GM18858 (cell line): ENCODE data around the gene ABTB2.

Experiments
- ATAC-seq: cut with Tn5 transposase; IDR thresholded peaks from one replicate; pipeline ENCODE4 v1.9.1; 2021; ENCODE audit not compliant: unreplicated experiment

ABTB2 gene

DNA sequence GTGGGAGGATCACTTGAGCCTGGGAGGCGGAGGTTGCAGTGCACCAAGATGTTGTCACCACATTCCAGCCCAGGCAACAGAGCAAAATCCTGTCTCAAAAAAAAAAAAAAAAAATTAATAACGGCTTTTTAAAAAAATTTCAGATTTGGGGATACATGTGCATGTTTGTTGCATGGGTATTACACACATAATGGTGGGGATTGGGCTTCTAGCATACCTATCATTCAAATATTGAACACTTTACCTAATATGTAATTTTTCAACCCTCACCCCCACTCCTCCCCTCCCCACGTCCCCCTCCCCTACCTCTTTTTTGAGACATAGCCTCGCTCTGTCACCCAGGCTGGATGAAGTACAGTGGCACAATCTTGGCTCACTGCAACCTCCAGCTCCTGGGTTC, 40.1 kb downstream of the ABTB2 start:
- no peak for ATAC-seq

GRCh38 chr11:34317036-34317360, 40.8 kb downstream of the ABTB2 start:
- ATAC-seq: no peak

DNA sequence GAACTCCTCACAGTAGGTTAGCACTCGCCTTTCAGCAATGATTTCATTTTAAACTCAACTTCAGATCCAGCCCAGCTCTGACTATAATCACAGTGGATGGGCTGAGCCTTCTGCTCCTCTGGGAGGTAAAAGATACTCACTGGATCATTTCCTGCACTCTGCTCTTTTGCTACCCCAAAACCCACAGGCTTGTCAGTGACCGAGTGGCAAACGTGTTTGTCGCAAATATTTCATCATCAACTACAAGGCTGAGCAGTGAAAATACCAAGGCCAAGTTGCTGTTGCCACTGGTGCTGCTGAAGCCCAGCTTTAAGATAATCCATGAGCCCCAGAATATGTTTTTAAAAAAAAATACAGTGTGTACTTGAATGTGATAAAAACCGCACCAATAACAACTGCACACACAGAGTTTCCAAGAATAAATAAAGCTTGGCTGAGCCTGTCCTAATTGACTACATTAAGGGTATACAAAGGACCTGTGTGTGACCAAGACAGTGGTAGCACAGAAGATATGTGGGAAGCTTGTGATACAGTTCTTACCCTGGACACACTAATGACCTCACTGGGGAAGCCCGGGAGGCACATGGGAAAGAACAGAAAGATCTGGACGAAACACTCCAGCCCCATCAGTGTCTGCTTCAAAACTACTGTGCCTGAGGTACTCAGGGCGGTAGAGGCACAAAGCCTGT, 41.3 kb downstream of the ABTB2 start:
- ATAC-seq: no peak

DNA sequence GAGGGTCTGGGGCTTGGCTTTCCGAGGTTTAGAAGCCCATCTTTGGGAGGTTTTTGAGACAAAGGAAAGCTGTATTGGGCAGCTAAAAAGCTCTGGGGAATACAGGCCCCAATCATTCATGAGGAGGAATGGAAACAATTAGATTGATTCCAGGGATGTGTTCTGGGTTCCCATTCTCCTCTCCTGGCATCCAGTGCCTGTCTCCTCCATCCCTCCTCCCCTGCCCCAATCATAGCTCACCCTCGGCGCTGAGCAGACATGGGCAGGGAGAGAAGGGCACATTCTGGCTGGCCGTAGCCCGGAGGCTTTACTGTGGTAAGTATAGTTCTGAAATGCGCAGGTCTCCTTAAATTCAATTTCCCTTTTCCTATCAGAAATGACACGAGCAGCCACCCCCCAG, 42.4 kb downstream of the ABTB2 start:
- no peak for ATAC-seq

GRCh38 chr11:34314936-34315335, 42.9 kb downstream of the ABTB2 start:
- no peak for ATAC-seq

DNA sequence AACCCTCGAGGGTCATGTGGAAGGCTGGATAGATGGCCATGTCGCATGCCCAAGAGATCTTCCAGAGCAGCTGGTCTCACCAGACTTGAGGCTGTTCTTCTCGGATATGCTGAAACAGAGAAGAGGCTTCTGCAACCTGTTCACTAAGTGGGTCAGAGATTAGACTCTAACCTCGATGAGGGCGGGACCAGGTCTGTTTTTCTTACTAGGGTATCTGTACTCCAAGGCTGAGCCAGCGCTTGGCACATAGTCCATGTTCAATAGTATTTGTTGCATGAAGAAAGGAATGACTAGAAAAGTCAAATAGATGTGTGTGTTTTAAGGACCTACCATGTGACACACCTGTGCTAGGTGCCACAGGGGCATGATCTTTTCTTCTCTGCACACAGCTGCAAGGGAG, 43.6 kb downstream of the ABTB2 start:
- no peak for ATAC-seq

- ATAC-seq: peak; percentile 90
Measured at GRCh38 chr11:34313099-34313517, 44.7 kb downstream of the ABTB2 start.

DNA sequence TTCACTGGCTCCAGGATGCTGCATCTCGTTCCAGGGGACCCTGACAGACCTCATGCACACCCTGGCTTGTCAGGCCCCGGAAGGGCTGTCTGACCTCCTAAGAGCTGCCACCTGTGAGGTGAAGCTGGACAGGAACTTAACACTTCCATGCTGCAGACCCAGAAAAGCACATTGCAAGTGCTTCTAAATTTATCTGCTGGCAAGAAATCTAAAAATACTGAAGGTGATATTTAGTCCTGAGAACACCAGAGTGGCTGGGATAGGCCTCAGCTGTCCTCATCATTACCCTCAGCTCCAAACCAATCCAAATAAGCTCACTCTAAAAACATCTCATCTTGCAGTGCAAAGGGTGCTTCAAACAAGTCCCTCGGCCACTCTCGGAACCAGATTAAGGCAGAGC, 46.7 kb downstream of the ABTB2 start:
- ATAC-seq: no peak

DNA sequence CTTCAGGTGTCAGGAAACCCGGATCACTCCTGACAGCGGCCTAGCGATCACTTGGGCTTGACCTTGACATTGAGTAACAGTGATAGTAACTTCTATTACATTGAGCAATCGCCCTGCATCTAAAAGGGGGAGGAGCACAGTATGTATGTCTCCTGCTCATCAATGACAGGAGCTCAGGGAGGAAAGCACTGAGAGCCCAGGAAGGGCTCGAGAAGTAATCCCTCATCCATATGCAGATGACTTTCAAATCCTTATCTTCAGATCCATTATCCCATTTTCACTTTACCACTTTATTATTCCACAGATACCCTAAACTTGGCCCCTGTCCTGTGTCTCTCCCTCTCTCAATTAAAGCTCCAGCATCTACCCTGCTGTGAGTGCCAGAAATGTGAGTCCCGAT, 47.8 kb downstream of the ABTB2 start:
- ATAC-seq: no peak

- ATAC-seq: no peak
Measured at GRCh38 chr11:34308913-34309585, 48.8 kb downstream of the ABTB2 start.

- no peak for ATAC-seq
Measured at GRCh38 chr11:34308049-34308912, 49.5 kb downstream of the ABTB2 start.

DNA sequence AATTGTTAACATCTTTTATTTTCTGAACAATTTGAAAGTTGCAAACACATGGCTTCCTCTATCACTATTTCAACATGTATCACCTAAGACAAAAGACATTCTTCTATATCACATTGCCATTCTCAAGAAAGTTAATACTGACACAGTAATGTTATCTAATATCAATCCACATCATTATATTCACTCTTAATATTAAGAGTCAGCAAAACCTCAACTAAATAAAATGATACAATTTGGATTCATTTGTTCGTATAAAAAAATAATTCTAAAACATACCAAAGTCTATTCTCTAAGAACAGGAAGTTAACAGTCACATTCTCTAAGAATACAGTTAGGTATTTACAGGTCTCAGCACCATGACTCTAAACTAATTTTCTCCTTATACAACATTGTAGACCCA, 52.0 kb downstream of the ABTB2 start:
- no peak for ATAC-seq

DNA sequence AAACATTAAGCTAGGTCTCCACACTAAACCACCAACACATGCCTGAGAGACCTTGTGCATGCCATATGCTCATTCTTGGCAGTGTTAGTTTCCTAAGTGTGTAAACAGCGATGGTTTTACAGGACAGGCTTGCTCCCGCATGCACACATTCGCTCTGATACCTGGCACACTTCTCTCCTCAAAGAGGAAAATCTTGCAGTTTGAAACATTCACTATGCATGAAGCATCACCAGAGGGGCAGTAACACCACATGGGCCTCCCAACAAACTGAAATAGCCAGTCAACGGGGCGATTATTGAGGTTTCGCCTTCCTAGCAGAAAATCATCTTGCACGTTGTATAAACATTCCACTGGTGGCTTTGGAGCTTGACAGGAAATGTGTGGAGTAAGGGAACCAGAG, 52.6 kb downstream of the ABTB2 start:
- no peak for ATAC-seq

DNA sequence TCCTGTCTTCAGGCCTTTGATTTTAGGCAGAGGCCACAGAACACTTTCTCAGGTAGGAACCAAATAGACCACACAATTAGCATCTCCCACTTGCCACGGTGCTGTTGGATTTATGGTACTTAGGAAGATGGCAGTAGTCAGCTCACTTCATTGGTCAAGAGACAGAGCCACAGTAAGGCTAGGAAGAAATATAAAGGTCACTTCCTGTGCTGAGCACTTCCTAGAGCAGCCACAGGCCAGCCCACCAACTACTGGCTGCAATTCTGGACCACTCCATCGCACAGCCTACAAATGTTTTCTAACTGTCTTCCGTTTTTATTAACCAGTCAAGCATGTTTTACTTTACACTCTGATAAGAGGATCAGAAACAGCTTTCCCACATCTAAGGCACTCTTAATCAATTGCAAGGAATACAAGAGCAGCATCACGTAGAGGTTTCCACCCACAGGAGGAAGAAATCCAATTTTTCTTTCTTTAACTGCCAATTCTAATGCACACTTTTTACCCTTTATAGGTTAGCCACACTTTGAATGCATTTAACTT, 54.7 kb downstream of the ABTB2 start:
- peak; percentile 15 for ATAC-seq

GRCh38 chr11:34302046-34302921, 55.5 kb downstream of the ABTB2 start:
- peak; percentile 76 for ATAC-seq

DNA sequence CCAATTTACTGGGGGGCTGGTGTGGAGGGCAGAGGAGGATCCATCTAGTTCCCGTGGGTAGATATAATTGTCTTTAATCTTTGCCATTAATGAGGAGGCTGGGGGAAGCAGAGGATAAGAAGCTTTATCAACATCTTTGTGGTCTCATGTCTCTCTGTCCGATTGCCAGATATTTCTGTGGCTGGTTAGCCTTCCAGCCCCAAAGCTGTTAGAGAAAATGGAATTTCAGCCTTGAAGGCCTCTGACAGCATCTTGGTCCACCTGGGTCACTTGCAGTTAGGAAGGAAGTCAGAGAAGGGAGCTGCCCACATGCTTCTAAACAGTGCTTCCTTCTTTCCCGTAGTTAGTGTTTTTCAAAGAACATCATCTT, 56.9 kb downstream of the ABTB2 start:
- no peak for ATAC-seq

GRCh38 chr11:34300026-34300925, 57.5 kb downstream of the ABTB2 start:
- ATAC-seq: no peak

GRCh38 chr11:34299284-34299972, 58.4 kb downstream of the ABTB2 start:
- no peak for ATAC-seq

DNA sequence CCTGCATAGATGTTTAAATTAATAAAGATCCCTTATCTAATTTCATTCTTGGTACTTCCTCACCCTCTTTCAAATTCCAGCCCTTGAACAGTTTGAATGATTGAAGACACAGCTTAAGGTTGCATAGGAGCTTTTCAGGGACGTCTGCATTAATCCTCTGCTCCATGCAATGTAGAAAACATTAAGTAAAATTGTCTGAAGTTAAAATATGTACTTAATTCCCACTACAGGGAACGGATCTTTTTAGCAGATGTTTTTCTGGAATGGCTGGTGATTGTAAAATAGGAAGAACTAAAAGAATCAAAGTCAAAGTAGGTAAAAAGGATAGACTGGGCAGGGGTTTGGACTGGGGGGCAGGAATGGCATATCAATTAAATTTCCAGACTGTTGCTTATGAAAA, 58.9 kb downstream of the ABTB2 start:
- no peak for ATAC-seq
